ENCODE measurements around the gene FBXW7. TPM values are rescaled to one million over a fixed set of nuclear protein-coding genes. Genes with fewer than 3 reads are reported as not detected.

The FBXW7 gene
- polyA plus RNA-seq, 1 of the 3 experiments (the other 2 are of a cell fraction), result 7.7 TPM

DNA sequence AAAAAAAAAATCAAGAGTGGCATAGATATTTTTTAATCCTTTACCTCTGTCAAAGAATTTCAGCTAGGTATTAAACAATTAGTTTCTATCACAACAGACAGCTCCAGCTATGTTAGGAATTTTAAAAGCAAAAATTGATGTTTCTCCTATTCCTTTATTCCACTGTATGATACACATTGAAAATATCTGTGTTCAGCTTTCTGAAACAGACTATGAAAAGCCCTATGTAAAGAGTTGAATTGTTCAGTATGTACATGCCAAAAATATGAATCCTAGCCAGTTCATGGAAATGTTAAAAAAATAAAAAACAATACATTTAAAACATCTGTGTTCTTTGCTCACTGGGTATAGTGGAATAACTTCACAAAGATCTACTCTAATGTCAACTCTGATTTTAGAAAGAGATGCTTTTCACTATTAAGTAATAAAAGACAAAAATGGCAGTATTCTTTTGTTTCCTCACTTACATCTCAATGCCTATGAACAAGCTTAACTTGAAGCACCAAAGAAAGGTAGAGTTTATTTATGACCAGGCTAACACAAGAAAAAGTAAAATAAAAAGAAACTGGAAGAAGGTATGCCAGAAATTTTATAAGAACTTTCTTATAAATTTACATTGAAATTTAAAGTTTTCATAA is 32.1 kb downstream of the FBXW7 start:
- peaks cover 0 to 10% of the 10 kb centered on the region in 2 experiments; a peak in 3 of 4 replicates for H3K4me1 ChIP-seq (ENCODE audit: control insufficient read depth in 1 of 2, insufficient read depth in 2 of 2, low read depth in 1 of 2, low read length in 1 of 2)
- no peak for TF ChIP-seq MAX (IDR thresholded peaks at IDR 0.05; ENCODE audit: low read depth)
- TF ChIP-seq, protein P1, sequence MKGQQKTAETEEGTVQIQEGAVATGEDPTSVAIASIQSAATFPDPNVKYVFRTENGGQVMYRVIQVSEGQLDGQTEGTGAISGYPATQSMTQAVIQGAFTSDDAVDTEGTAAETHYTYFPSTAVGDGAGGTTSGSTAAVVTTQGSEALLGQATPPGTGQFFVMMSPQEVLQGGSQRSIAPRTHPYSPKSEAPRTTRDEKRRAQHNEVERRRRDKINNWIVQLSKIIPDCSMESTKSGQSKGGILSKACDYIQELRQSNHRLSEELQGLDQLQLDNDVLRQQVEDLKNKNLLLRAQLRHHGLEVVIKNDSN (IDR thresholded peaks at IDR 0.05; ENCODE audit: borderline replicate concordance, low read depth), result no peak
- no peak for TF ChIP-seq TEAD4 (IDR thresholded peaks at IDR 0.05; ENCODE audit: borderline replicate concordance, insufficient read depth)
- no peak for TF ChIP-seq FOSL2 (IDR thresholded peaks at IDR 0.05; ENCODE audit: borderline replicate concordance, low read depth)
- no peak for TF ChIP-seq EP300 (IDR thresholded peaks at IDR 0.05; ENCODE audit: borderline replicate concordance in 1 of 2, low read depth in 1 of 2, low read length in 1 of 2)
- no peak for TF ChIP-seq RCOR1 (IDR thresholded peaks at IDR 0.05; ENCODE audit: low read length)
- TF ChIP-seq, protein P2, sequence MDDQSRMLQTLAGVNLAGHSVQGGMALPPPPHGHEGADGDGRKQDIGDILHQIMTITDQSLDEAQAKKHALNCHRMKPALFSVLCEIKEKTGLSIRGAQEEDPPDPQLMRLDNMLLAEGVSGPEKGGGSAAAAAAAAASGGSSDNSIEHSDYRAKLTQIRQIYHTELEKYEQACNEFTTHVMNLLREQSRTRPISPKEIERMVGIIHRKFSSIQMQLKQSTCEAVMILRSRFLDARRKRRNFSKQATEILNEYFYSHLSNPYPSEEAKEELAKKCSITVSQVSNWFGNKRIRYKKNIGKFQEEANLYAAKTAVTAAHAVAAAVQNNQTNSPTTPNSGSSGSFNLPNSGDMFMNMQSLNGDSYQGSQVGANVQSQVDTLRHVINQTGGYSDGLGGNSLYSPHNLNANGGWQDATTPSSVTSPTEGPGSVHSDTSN (IDR thresholded peaks at IDR 0.05), result no peak
- TF ChIP-seq RFX5 (IDR thresholded peaks at IDR 0.05; ENCODE audit: low read length), result no peak
- TF ChIP-seq MXI1 (IDR thresholded peaks at IDR 0.05; ENCODE audit: low read depth, low read length), result no peak
- TF ChIP-seq FOXJ3 (CRISPR knock-in tag; IDR thresholded peaks at IDR 0.05), result no peak
- no peak for TF ChIP-seq SIN3A (IDR thresholded peaks at IDR 0.05; ENCODE audit: borderline replicate concordance, low read depth, low read length)
- TF ChIP-seq POLR2AphosphoS5 (IDR thresholded peaks at IDR 0.05; ENCODE audit: low read depth, low read length), result no peak
- TF ChIP-seq EZH2phosphoT487 (IDR thresholded peaks at IDR 0.05; ENCODE audit: borderline replicate concordance, low read depth), result no peak
- TF ChIP-seq CHD2 (IDR thresholded peaks at IDR 0.05; ENCODE audit: low read length, partially characterized antibody), result no peak
- TF ChIP-seq IRF3 (IDR thresholded peaks at IDR 0.05; ENCODE audit: low read depth, low read length), result no peak
- no peak for TF ChIP-seq JUND (IDR thresholded peaks at IDR 0.05)
- TF ChIP-seq, protein P3, sequence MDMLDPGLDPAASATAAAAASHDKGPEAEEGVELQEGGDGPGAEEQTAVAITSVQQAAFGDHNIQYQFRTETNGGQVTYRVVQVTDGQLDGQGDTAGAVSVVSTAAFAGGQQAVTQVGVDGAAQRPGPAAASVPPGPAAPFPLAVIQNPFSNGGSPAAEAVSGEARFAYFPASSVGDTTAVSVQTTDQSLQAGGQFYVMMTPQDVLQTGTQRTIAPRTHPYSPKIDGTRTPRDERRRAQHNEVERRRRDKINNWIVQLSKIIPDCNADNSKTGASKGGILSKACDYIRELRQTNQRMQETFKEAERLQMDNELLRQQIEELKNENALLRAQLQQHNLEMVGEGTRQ (IDR thresholded peaks at IDR 0.05; ENCODE audit: borderline replicate concordance, low read depth, low read length), result no peak
- no peak for TF ChIP-seq TCF12 (IDR thresholded peaks at IDR 0.05)
- H3K4me2 ChIP-seq, result peak overlapping the region; percentile 27; the same call in 1 of the 2 replicates
- DNase-seq, result no peak
- H3K36me3 ChIP-seq (replicated peaks in 1 of 2; ENCODE audit: control insufficient read depth in 1 of 2, insufficient read depth in 2 of 2, low read length in 1 of 2), result peaks cover 0 to 6% of the 10 kb centered on the region in 2 experiments
- peaks cover 30% of the 10 kb centered on the region for H4K20me1 ChIP-seq (ENCODE audit: insufficient read depth)
- peaks cover 83% of the 10 kb centered on the region for H3K79me2 ChIP-seq (ENCODE audit: insufficient read depth)
- peaks cover 15% of the 10 kb centered on the region for H3F3A ChIP-seq (replicated peaks; ENCODE audit: insufficient read depth)
- H3K9ac ChIP-seq, result no peak overlapping the region
- H3K9me3 ChIP-seq, result no peaks in the 10 kb centered on the region
- ChIA-PET CTCF (interaction anchor here (0.9 to 8.2 kb wide), 5 partner anchors 11 to 137 kb away, joined by 3 to 125 read pairs (median 8); no protein-coding TSS in a partner anchor), POLR2A (no interaction called here)
- H2AFZ ChIP-seq (ENCODE audit: low read depth), result no peak overlapping the region
- H3K27me3 ChIP-seq (ENCODE audit: insufficient read depth), result no peaks in the 10 kb centered on the region
- no peaks in the 10 kb centered on the region for H3K9me2 ChIP-seq
- H3K27ac ChIP-seq (ENCODE audit: low read depth in 2 of 2, low read length in 1 of 2), result peak overlapping the region in 1 of 2 experiments; percentile 40; a peak in 2 of 4 replicates
- H3K4me3 ChIP-seq (ENCODE audit: low read depth in 2 of 2, low read length in 1 of 2), result no peak overlapping the region
